ENCODE results near the gene BMF.
A peak's percentile ranks its signal among the peaks of the same experiment; 100 is the strongest.
"Not testable (repeated sequence)": the region's sequence is repeated elsewhere in the genome, so short reads cannot be mapped to it uniquely, and the experiment has no call there.

Gene BMF
- total RNA-seq: 45.3 to 208 (median 193) reads per million in 4 experiments

DNA sequence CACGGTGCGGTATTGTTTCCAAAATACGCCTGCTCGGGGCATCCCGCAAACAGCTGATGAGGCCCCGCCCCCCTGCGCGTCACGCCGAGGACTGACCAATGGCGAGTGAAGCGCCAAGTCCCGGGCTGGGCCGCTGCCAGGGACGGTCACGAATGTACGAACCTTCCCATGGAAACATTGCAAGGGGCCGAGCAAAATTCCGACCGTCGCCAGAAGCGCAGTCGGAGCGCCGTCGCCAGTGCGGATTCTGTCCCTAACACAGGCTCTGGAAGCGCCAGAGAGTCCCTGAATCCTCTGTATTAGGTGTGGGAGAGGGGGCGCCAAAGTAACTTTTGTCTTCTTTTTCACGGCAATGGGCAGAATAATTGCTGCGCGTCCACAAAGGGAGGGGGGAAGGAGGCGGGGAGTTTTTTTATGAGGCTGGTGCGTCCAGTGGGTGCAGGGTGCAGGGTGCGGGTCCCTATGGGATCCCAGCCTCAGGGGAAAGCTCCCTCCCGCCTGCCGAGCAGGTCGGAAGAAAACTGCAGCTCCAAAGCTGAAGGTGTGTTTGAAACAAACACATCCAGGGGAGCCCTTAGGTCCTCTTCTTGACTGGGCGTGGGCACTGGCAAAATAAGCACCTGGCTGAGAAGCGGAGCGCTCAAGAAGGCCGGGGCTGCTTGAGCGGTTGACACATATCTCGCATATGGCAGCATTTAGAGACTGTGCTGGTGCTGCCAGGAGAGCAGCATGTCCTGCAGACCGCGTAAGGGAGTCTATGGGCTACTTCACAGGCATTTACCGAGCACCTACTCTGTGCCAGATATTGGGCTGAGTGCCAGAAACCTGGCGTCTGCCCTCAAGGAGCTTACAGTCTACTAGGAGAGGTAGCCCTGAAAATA, at the start of gene BMF:
TSS of gene BMF (minus strand) at position 25 of the 881 bp plus-strand sequence. CDS start 2,793 bp downstream, outside the sequence.
- DNase-seq: peak; percentile 87

DNA sequence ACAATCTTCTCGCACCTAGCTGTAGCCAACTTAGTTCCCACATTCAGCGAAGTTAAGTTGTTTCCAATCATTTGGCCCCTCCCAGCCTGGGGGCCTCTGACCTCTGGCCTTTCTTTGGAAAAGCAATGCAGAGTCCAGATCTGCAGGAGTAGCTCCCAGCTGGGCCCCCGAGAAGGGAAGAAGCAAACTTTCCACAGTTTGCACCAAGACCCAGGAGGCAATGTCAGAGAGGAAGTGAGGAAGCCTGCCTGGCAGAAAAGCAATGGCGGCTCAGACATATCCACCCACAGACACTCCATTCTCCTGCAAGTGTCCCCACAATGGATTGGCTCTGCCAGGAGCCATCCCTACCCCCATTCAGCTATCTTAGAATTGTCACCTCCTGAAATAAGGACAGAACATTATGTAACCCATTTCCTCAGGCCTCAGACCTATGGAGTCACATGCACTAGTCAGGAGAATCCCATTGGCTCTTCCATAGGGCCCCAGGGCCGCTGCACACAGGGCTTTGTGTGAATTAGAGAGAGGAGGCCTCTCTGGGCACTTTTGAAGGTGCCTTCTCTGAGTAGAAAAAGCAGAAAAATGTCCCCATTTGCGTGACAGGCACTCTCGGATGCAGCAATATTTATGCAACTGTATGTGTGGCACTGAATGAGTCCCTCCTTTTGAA, 49.2 kb upstream of the BMF start:
- DNase-seq: no peak

- no peak for DNase-seq
Measured at GRCh38 chr15:40155270-40155910, 46.7 kb upstream of the BMF start.

DNA sequence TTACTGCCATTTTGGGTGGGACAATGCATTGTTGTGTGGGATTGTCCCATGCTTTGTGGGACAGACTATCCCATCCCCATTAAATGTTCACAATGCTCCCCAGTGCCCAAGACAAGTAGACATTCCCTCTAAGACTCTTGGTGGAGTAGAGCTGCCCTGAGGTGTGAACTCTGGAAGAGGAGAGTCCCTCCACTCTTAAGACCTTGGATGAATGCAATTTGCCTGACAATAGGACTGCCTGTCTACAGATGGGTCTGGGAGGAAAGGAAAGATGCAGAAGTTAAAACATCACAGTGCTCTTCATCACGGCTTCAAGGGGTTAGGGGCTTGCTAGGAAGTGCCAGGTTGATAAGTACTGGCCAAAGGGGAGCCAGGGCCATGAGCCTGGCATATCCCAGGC, 46.1 kb upstream of the BMF start:
- DNase-seq: not testable (repeated sequence)

GRCh38 chr15:40151991-40152390, 43.3 kb upstream of the BMF start:
- no peak for DNase-seq

DNA sequence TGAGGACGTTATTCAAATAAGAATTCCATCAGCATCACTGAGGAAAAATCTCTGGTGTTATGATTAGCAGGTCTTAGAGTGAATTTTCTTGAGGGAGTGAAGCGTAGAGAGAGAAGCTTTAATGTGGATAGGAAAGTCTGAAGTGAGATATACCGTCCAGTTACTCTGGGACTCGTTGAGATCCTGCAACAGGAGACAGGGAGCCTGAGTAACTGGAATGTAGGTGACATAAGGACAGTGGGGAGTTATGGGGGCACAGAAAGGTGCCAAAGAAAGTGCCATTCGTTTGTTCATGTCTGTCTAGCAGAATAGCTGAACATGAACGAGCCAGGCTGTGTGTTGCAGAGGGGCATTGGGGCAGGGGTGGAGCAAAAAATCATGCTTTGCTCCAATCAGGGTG, 42.8 kb upstream of the BMF start:
- DNase-seq: no peak

DNA sequence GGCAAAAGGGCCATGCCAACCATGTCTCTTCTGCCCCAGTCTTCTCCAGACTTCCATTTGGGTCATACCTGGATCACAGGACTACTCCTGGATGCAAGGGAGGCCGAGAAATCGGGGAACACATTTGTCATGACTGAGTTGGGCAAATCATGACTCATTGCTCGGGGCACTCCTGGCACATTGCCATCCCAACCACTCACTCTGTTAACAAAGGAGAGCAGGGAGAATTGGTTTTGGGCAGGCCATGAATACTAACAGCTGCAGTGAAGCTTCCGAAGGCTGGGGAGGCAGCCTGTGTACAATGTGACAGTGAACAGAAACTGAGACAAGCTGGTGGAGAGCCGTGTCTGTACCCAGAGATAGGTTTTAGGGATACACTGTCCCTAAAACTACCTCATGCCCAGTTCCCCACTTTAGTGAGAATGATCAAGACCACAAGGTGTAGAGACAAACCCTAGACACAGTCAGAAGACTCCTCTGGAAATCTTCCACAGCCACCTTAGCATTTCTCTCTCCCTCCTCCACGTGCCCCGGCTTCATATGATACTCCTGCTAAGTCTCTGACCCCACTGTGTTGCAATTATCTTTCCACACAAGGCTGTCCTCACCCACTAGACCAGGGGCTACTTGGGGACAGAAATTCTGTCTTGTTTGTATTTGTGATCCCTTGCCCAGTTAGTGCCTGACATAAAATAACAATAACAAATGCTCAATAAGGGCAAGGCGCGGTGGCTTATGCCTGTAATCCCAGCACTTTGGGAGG, 41.7 kb upstream of the BMF start:
- no peak for DNase-seq

DNA sequence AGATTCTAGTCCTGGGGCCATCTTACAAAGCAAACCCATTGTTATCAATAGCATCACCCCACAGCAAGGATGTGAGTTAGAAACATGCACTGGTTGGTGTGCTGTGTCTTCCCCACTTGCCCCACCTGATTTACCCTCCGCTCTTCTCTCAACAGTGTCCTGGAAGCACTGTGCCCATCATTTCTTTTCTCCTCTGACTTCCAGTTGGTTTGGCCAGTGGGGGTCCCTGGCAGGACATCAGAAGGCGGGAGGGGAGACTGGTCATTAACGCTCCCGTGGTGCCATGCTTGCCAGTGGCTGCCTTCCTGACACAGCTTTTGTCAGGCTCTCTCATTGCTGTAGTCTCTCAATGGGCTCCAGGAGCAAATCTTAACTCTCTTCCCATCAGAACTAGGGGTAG, 40.7 kb upstream of the BMF start:
- no peak for DNase-seq

DNA sequence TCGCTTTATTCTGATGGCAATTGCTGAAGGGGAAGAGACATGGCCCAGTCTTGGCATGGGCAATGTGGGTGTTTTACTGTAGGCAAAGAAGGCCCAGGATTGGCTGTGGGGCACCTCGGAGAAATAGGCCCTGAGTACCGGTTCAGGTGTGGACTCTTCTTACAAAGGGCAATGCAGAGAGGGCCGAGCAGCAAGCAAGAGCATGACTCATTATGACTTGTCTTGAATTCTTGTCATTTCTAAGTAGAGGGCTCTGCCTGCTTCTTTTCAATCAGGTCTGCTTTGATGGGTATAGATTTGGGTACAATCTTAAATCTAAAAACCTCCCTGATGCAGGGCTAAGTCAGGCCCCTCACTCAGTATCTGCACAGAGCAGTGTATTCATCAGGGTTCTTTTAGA, 37.4 kb upstream of the BMF start:
- no peak for DNase-seq

DNA sequence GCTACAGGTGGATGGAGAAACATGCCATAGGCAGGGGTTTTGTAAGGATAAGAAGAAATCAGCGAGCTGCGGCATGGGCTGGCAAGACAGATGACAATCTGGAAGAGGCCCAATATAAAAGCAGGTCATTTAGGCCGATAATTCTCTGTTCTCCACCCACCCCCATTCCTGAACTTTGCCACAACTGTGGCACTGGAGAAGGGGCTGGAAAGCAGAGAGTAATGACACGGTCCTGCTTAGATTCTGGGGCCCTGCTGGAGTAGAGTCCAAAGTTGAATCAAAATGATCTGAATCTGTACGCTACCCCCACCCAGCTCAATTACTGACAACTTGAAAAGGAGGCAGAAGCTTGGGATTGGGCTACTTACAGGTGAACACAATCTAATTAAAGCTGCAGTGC, 33.7 kb upstream of the BMF start:
- DNase-seq: no peak

GRCh38 chr15:40138201-40138570, 29.5 kb upstream of the BMF start:
- DNase-seq: not testable (repeated sequence)

DNA sequence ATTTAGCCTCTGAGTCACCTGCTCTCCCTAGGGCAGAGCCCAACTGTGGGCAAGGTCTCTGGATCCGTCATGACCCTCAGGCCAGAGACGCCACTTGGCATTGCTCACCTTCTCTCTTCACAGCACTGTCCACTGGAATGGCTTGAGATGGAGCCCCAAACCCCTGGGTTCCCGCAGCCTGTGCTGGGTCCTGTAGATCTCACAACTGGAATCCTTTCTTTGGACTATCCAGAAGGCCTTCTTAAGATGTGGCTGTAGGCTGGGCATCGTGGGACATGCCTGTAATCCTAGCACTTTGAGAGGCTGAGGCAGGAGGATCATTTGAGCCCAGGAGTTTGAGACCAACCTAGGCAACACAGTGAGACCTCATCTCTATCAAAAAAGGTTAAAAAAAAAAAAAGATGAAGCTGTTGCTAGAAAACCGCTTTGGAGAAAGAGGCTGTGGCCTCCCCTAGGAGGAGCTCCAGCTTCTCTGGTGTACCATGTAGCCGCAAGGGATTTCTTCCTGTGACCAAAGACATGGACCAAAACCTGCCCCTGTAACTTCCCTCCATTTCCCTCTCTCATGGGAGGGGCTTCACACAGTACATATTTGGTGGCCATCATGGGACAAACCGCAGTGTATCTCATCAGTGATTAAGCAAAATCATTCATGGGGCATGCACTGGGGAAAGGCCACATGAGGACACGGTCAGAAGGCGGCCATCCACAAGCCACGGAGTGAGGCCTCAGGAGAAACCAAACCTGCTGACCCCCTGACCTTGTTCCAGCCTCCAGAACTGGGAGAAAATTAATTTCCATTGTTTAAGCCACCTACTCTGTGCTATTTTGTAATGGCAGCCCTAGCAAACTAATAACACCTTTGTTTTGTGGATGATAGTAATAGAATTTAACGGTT, 28.9 kb upstream of the BMF start:
- DNase-seq: no peak

DNA sequence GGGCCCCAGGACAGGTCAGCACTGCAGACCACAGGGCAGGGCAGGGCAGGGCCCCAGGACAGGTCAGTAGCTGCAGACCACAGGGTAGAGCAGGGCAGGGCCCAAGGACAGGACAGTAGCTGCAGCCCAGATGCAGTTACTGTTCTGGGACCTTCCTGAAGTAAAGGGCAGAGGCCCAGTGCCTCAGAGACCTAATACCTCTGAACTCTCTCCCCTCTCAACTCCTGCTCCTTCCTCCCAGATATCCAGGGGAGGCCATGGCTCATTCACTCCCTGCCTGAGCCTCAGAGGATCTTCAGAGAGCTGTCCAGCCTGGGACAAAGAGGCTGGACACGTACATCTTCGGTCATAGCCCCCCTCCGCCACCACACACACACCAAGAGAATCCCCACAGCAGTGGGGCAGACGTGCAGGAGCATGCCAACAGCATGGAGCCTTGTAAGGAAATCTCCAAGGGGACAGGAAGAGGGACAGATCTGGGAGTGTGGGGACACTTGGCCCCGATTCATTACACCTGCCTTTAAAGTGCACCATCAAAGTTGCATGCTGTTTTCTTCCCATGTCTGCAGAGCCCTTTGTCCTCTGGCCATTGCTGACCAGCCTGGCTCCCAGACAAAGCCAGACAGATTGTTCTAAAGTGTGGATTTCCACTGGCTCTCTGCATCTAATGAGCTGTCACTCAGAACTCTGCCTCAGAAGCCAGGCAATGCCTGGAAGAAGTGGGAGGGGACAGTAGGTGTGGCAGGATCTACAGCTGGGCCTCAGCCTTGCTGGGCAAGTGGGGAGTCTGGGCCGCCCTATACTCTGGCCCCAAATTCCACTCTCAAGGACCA, 28.0 kb upstream of the BMF start:
- DNase-seq: no peak

GRCh38 chr15:40135846-40136450, 27.3 kb upstream of the BMF start:
- DNase-seq: not testable (repeated sequence)

DNA sequence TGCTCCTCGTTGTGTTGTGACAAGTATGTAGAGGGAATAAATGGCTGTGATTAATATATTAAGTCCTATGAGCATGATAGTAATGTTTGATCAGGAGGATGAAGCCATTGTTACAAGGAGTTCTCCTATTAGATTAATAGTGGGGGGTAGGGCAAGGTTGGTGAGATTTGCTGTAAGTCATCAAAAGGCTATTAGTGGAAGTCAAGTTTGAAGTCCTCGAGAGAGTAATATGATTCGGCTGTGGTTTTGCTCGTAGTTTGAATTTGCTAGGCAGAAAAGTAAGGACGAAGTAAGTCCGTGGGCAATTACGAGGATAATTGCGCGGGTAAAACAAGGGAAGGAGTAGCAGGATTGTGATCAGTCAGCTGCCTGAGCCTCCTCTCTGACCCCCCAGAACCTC, 26.2 kb upstream of the BMF start:
- no peak for DNase-seq

DNA sequence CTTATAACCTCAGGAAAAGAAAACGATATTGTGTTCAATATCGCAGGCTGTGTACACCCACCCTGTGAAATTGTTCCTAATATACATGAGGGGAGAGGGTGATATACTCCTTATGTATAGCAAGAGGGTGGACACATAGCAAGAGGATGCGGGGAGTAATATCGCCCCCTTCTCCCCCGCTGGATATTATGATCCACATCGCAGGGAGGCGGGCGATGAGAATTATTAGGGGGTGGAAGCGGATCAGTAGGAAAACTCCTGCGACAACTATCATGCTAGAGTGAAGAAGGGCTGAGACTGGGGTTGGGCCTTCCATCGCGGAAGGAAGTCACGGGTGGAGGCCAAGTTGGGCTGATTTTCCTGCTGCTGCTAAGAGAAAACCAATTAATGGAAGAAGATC, 24.9 kb upstream of the BMF start:
- DNase-seq: no peak

DNA sequence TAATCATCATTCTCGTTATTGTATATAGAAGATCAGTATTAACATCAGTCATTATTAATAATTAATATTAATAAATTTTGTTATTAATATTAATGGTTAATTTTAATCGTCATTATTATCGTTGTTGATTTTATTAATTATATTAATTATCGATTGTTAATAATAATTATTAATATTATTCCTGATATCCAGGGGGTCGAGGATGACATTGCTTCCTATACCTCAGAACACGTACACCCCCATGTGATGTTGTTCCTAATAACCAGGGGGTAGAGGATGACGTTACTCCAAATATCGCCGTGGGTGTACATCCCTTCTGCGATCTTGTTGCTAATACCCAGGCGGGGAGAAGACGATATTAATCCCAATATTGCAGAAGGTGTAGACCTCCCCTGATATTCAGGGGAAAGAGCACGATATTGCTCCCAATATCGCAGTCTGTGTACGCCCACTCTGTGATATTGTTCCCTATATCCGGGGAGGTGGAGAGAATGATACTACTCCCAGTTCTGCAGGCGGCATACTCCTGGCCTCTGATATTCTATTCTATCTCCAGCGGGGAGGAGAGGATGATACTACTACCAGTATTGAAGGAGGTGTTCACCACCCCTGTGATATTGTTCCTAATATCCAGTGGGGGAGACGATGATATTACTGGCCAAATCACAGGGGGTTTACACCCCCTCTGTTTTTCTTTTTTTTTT, 22.3 kb upstream of the BMF start:
- DNase-seq: no peak

DNA sequence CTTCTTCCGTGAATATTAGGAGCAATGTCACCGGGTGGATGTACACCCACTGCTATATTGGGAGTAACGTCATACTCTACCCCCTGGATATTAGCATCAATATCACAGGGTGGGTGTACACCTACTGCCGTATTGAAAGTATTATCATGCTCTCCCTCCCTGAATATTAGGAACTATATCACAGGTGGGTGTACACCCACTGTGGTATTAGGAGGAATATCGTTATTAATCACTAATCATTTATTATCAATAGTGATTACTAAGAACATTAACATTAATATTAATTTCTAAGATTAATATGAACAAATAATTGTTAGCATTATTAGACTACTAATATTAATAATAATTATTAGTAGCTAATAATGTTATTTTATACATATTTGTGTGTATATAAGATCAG, 21.4 kb upstream of the BMF start:
- DNase-seq: no peak

DNA sequence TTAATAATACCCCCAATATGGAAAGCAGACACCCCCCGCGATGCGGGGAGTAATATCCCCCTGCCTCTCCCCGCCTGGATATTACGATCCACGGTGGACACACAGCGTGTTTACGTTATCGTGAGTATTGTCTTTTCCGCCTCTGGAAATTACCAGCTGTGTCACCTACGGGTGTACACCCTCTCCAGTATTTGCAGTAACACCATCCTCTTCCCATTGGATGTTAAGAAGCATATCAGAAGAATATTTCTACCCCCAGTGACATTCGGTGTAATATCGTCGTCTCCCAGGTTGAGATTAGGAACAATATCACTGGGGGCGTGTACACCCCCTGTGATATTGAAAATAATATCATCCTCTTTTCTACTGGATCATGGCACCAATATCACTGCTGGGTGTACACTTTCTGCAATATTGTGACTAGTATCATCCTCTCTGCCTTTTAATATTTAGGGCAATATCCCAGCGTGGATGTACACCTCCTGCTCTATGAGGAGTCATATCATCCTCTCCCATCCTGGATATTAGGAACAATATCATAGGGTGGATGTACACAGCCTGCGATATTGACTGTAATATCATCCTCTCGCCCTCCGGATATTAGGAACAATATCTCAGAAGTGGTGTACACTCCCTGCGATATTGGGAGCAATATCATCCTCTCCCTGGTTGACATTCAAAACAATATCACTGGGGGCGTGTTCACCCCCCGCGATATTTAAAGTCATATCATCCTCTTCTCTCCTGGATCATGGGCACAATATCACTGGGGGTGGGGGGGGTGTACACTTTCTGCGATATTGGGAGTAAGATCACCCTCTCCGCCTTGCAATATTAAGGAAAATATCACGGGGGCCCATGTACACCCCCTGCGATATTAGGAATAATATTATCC, 20.3 kb upstream of the BMF start:
- DNase-seq: no peak

Measured in effector CD8-positive, alpha-beta T cell (primary cell).